Loucy (cell line): ENCODE results near the gene GAS2L2.

Source experiments
- H2AFZ ChIP-seq: fragments of 200-600 bp; sonication (generic); 2 replicates; pipeline ENCODE4 v1.6.0; 2016; ENCODE audit warnings: antibody characterized with exemption, mild to moderate bottlenecking, low read length, moderate library complexity
- H3F3A ChIP-seq: fragments of 200-600 bp; 2 replicates; pipeline ENCODE4 v1.6.0; 2016; ENCODE audit warnings: antibody characterized with exemption, low read depth, mild to moderate bottlenecking
- H3K27me3 ChIP-seq: fragments of 200-600 bp; sonication (generic); 2 replicates; pipeline ENCODE4 v1.6.1; 2014; ENCODE audit warnings: low read length, mild to moderate bottlenecking; ENCODE audit not compliant: insufficient read depth, poor library complexity, severe bottlenecking
- H3K36me3 ChIP-seq: fragments of 200-600 bp; sonication (generic); 2 replicates; pipeline ENCODE4 v1.6.1; 2016; ENCODE audit warnings: low read length; ENCODE audit not compliant: insufficient read depth
- H3K4me1 ChIP-seq: fragments of 200-600 bp; sonication (generic); 2 replicates; pipeline ENCODE4 v1.5.1; 2014; ENCODE audit warnings: low read length, mild to moderate bottlenecking; ENCODE audit not compliant: insufficient read depth, poor library complexity, severe bottlenecking
- H3K4me2 ChIP-seq: fragments of 200-600 bp; sonication (generic); 2 replicates; pipeline ENCODE4 v1.6.0; 2014; ENCODE audit warnings: antibody characterized with exemption, low read length, low read depth, mild to moderate bottlenecking; ENCODE audit not compliant: poor library complexity, severe bottlenecking
- H3K4me3 ChIP-seq: fragments of 200-600 bp; sonication (generic); 2 replicates; pipeline ENCODE4 v1.5.1; 2014; ENCODE audit warnings: low read length, mild to moderate bottlenecking, mixed read lengths; ENCODE audit not compliant: poor library complexity, severe bottlenecking
- H3K79me2 ChIP-seq: fragments of 200-600 bp; sonication (generic); 2 replicates; pipeline ENCODE4 v1.6.1; 2014; ENCODE audit warnings: low read length; ENCODE audit not compliant: insufficient read depth
- H3K9ac ChIP-seq: fragments of 200-600 bp; sonication (generic); 2 replicates; pipeline ENCODE4 v1.6.0; 2014; ENCODE audit warnings: mild to moderate bottlenecking, low read depth, low read length, moderate library complexity; ENCODE audit not compliant: poor library complexity, severe bottlenecking
- H3K9me2 ChIP-seq: fragments of 200-600 bp; sonication (generic); replicated peaks from 2 replicates; pipeline ENCODE4 v1.6.1; 2016; ENCODE audit warnings: low read depth, low read length, mixed read lengths
- H3K9me3 ChIP-seq: fragments of 200-600 bp; sonication (generic); 2 replicates; pipeline ENCODE4 v1.6.1; 2014; ENCODE audit warnings: mild to moderate bottlenecking, antibody characterized with exemption, low read length, low read depth; ENCODE audit not compliant: insufficient read depth
- H4K20me1 ChIP-seq: fragments of 200-600 bp; sonication (generic); 2 replicates; pipeline ENCODE4 v1.6.0; 2014; ENCODE audit warnings: antibody characterized with exemption, low read length, mild to moderate bottlenecking; ENCODE audit not compliant: insufficient read depth, poor library complexity, severe bottlenecking
- CTCF ChIP-seq: fragments of 200-600 bp; sonication (generic); conservative IDR thresholded peaks from 2 replicates; pipeline ENCODE4 v1.5.1; 2014; ENCODE audit warnings: mild to moderate bottlenecking, antibody characterized with exemption, low read length
- EZH2phosphoT487 ChIP-seq: fragments of 200-600 bp; IDR thresholded peaks from 2 replicates; pipeline ENCODE4 v1.6.1; 2018; ENCODE audit warnings: antibody characterized with exemption, mild to moderate bottlenecking, moderate library complexity, borderline replicate concordance

GAS2L2 gene

GRCh38 chr17:35748341-35748841, 4.6 kb downstream of the GAS2L2 start:
- no peaks in the 10 kb centered on the region for H3K9me3 ChIP-seq
- TF ChIP-seq CTCF (no peak), EZH2phosphoT487 (no peak)
- peaks cover 3% of the 10 kb centered on the region for H3K4me1 ChIP-seq
- H3K36me3 ChIP-seq = no peaks in the 10 kb centered on the region
- H3K4me2 ChIP-seq = no peak overlapping the region
- no peak overlapping the region for H3K9ac ChIP-seq
- no peaks in the 10 kb centered on the region for H3K27me3 ChIP-seq
- no peaks in the 10 kb centered on the region for H3K79me2 ChIP-seq
- H3K4me3 ChIP-seq = no peak overlapping the region
- no peaks in the 10 kb centered on the region for H3F3A ChIP-seq
- H4K20me1 ChIP-seq = no peaks in the 10 kb centered on the region
- H3K9me2 ChIP-seq = no peaks in the 10 kb centered on the region
- H2AFZ ChIP-seq = no peak overlapping the region

GRCh38 chr17:35747540-35748017, 5.5 kb downstream of the GAS2L2 start:
- Histone ChIP-seq H3K9ac (no peak overlapping the region), H3K79me2 (no peaks in the 10 kb centered on the region), H3K9me2 (no peaks in the 10 kb centered on the region), H3F3A (no peaks in the 10 kb centered on the region), H3K4me1 (peaks cover 3% of the 10 kb centered on the region), H3K4me2 (no peak overlapping the region), H2AFZ (no peak overlapping the region), H3K9me3 (no peaks in the 10 kb centered on the region), H3K4me3 (no peak overlapping the region), H3K27me3 (no peaks in the 10 kb centered on the region), H3K36me3 (no peaks in the 10 kb centered on the region), H4K20me1 (no peaks in the 10 kb centered on the region)
- no peak for TF ChIP-seq EZH2phosphoT487
- peak; percentile 87 for TF ChIP-seq CTCF

- Histone ChIP-seq H3K4me1 (peaks cover 3% of the 10 kb centered on the region), H3K4me3 (no peak overlapping the region), H3F3A (no peaks in the 10 kb centered on the region), H3K36me3 (no peaks in the 10 kb centered on the region), H3K9ac (no peak overlapping the region), H2AFZ (no peak overlapping the region), H3K9me2 (no peaks in the 10 kb centered on the region), H3K27me3 (no peaks in the 10 kb centered on the region), H3K79me2 (no peaks in the 10 kb centered on the region), H3K4me2 (no peak overlapping the region), H3K9me3 (no peaks in the 10 kb centered on the region), H4K20me1 (no peaks in the 10 kb centered on the region)
- TF ChIP-seq EZH2phosphoT487 (no peak), CTCF (no peak)
These were observed 7.2 kb downstream of the GAS2L2 start for GRCh38 chr17:35745749-35746320.
